K562 (cell line): ENCODE data around the gene GAPDH. TPM values are rescaled to one million over a fixed set of nuclear protein-coding genes. Genes with fewer than 3 reads are reported as not detected.

Experiments used
- ATAC-seq: fragments of 200-7000 bp; cut with Tn5 transposase; 3 replicates; pipeline ENCODE4 v1.9.1; 2020; ENCODE audit warnings: moderate library complexity
- BruUV-seq: library from RNA; stranded (reverse); fragments of 400-500 nt; replicated peaks from 2 replicates; lab custom pipeline; 2021; lab: Mats Ljungman, UMichigan
- CTCF ChIA-PET: fragments of 300-600 bp; formaldehyde crosslinking; extraction: SDS; loops from one replicate; lab custom pipeline; 2021; ENCODE audit warnings: low intra/inter-chr PET ratio; lab: Yijun Ruan, JAX
- POLR2A ChIA-PET: fragments of 300-600, 350-650 bp; sonication (Branson Sonifier 250); formaldehyde crosslinking; extraction: SDS; loops from one replicate; lab custom pipeline; 2021; ENCODE audit warnings: antibody characterized with exemption, inconsistent platforms; lab: Yijun Ruan, JAX
- DNase-seq, 4 experiments: peaks; one replicate each; pipeline versions ENCODE4 v3.0.0 to v3.0.0-alpha.2; 2011 to 2018; ENCODE audit warnings: low spot score in 3 of 4, mixed read lengths in 3 of 4; ENCODE audit errors: extremely low read depth in 1 of 4
- FAIRE-seq: peaks from 2 replicates; lab custom pipeline; 2011; peaks lifted over from hg19 to GRCh38; lab: Jason Lieb, UNC
- H2AFZ ChIP-seq: 2 replicates; pipeline ENCODE4 v1.6.0; 2011; ENCODE audit warnings: low read depth, low read length, control low read depth, inconsistent platforms
- H3K27ac ChIP-seq: fragments of 200-600 bp; 3 replicates; pipeline ENCODE4 v1.8.0; 2011; ENCODE audit warnings: low read depth, mild to moderate bottlenecking, control low read depth, inconsistent platforms, low read length, moderate library complexity, mixed read lengths; ENCODE audit errors: extremely low read depth
- H3K27me3 ChIP-seq, 2 experiments: fragments of 300-600 bp in 1 of 2; 2 replicates in 1 of 2; 3 replicates in 1 of 2; pipeline versions ENCODE4 v1.6.0 to v1.8.0; 2011; ENCODE audit warnings: inconsistent platforms in 2 of 2, low read length in 2 of 2, mild to moderate bottlenecking in 1 of 2, mixed read lengths in 1 of 2, moderate library complexity in 1 of 2; ENCODE audit not compliant: control insufficient read depth in 2 of 2, insufficient read depth in 2 of 2
- H3K36me3 ChIP-seq: fragments of 300-600 bp; 3 replicates; pipeline ENCODE4 v1.8.0; 2011; ENCODE audit warnings: mild to moderate bottlenecking, low read length, inconsistent platforms; ENCODE audit not compliant: control insufficient read depth, insufficient read depth
- H3K4me1 ChIP-seq, 2 experiments: fragments of 200-600 bp in 1 of 2; replicated peaks in 1 of 2; 2 replicates in 1 of 2; 3 replicates in 1 of 2; pipeline versions ENCODE4 v1.5.1 to v1.8.0; 2011; ENCODE audit warnings: inconsistent platforms in 2 of 2, low read length in 2 of 2, mild to moderate bottlenecking in 1 of 2, mixed read lengths in 1 of 2, moderate library complexity in 1 of 2; ENCODE audit not compliant: control insufficient read depth in 2 of 2, insufficient read depth in 2 of 2
- H3K4me2 ChIP-seq: 2 replicates; pipeline ENCODE4 v1.6.1; 2011; ENCODE audit warnings: low read length, control low read depth, inconsistent platforms, mixed read lengths; ENCODE audit not compliant: insufficient read depth
- H3K4me3 ChIP-seq: fragments of 200-600 bp; sonication (generic), shearing (Covaris generic); 2 replicates; pipeline ENCODE4 v1.5.1; 2016; ENCODE audit warnings: control low read depth, inconsistent platforms
- H3K79me2 ChIP-seq: fragments of 200-600 bp; 3 replicates; pipeline ENCODE4 v1.8.0; 2011; ENCODE audit warnings: low read length, inconsistent platforms; ENCODE audit not compliant: control insufficient read depth, insufficient read depth
- H3K9ac ChIP-seq, 2 experiments: 2 replicates each; pipeline versions ENCODE4 v1.6.0 to v1.6.1; 2011; ENCODE audit warnings: low read depth in 2 of 2, low read length in 2 of 2, control low read depth in 1 of 2, inconsistent platforms in 1 of 2, mild to moderate bottlenecking in 1 of 2, mixed read lengths in 1 of 2; ENCODE audit not compliant: insufficient read depth in 1 of 2
- H3K9me1 ChIP-seq: one replicate; pipeline ENCODE4 v1.6.0; 2011; ENCODE audit warnings: inconsistent platforms, mild to moderate bottlenecking, low read length, moderate library complexity; ENCODE audit not compliant: control insufficient read depth, insufficient read depth
- H3K9me3 ChIP-seq: replicated peaks from 2 replicates; pipeline ENCODE4 v1.5.1; 2011; ENCODE audit warnings: low read depth, low read length, inconsistent platforms; ENCODE audit not compliant: control insufficient read depth, insufficient read depth
- H4K20me1 ChIP-seq: replicated peaks from 2 replicates; pipeline ENCODE4 v1.6.1; 2011; ENCODE audit warnings: low read length, inconsistent platforms, mixed read lengths; ENCODE audit not compliant: control insufficient read depth, insufficient read depth
- BMI1 ChIP-seq: fragments of 150-350 bp; IDR thresholded peaks from 2 replicates; pipeline ENCODE4 v1.6.1; 2014; ENCODE audit warnings: low read length
- BRCA1 ChIP-seq, 2 experiments: fragments of 450-650 bp in 1 of 2; sonication (generic) in 1 of 2; formaldehyde crosslinking in 1 of 2; IDR thresholded peaks; 2 replicates each; pipeline versions ENCODE4 v1.5.0 to v1.6.1; 2017 to 2020; ENCODE audit warnings: mild to moderate bottlenecking in 1 of 2, missing genetic modification reagents in 1 of 2
- BRF2 ChIP-seq: IDR thresholded peaks from 3 replicates; pipeline ENCODE4 v1.6.1; 2011; ENCODE audit warnings: borderline replicate concordance, mild to moderate bottlenecking; ENCODE audit not compliant: insufficient read length, insufficient read depth
- C11orf30 ChIP-seq: fragments of 450-650 bp; IDR thresholded peaks from 2 replicates; pipeline ENCODE4 v1.6.1; 2016; ENCODE audit warnings: low read depth, mild to moderate bottlenecking
- E2F1 ChIP-seq: sonication (generic); formaldehyde crosslinking; IDR thresholded peaks from 2 replicates; pipeline ENCODE4 v1.8.1; 2023; ENCODE audit warnings: mild to moderate bottlenecking, missing genetic modification reagents, moderate library complexity
- MTA2 ChIP-seq: fragments of 450-650 bp; IDR thresholded peaks from 2 replicates; pipeline ENCODE4 v1.6.1; 2016; ENCODE audit warnings: low read depth
- OTX1 ChIP-seq: fragments of 450-650 bp; formaldehyde crosslinking; IDR thresholded peaks from 2 replicates; pipeline ENCODE4 v1.4.0; 2022; ENCODE audit warnings: mild to moderate bottlenecking
- PREB ChIP-seq: sonication (generic); formaldehyde crosslinking; IDR thresholded peaks from 2 replicates; pipeline ENCODE4 v1.8.1; 2023; ENCODE audit warnings: mild to moderate bottlenecking, missing genetic modification reagents
- SMARCE1 ChIP-seq: fragments of 450-650 bp; IDR thresholded peaks from 2 replicates; pipeline ENCODE4 v1.7.1; 2016; ENCODE audit warnings: mild to moderate bottlenecking
- TBP ChIP-seq: optimal IDR thresholded peaks from 2 replicates; pipeline ENCODE3; 2011; ENCODE audit warnings: low read depth, low read length, improper control_type of control experiment
- WGBS: fragments of 100-300 bp; shearing (Covaris generic); methylation state at CpG from one replicate; pipeline ENCODE4 v1.1.6; 2016; ENCODE audit warnings: low coverage, mixed read lengths; ENCODE audit not compliant: insufficient coverage; ENCODE audit errors: missing lambda C conversion rate; 5-methylcytosine and 5-hydroxymethylcytosine counted together
- in situ Hi-C: fragments of 300-500 bp; cut with MboI; formaldehyde crosslinking; loops from 4 replicates; pipeline ENCODE4 v1.15.0; 2018; ENCODE audit warnings: inconsistent platforms, mixed read lengths
- intact Hi-C: fragments of 100-400 bp; cut with micrococcal nuclease; formaldehyde crosslinking; loops from 2 replicates; pipeline ENCODE4 v1.14.2; 2022
- polyA plus RNA-seq, 8 experiments: library from polyadenylated mRNA; depleted of rRNA in 4 of 8; stranded (reverse) in 5 of 8; unstranded in 3 of 8; fragments of >200 nt; fragmentation: Nextera tagmentation in 2 of 8; fragmentation: Illumina TruSeq in 1 of 8; extraction: Ambion mirVana in 2 of 8; extraction: Trizol in 1 of 8; gene quantifications; 2 replicates each; pipeline versions ENCODE4 v1.2.1 to v1.2.3, GENCODE V29; 2011 to 2014; ENCODE audit warnings: inconsistent platforms in 1 of 8, missing spikeins in 1 of 8
- total RNA-seq, 7 experiments: library from RNA; depleted of rRNA in 6 of 7; stranded (reverse); fragments of >200 nt in 6 of 7; fragmentation: Illumina TruSeq in 2 of 7; extraction: Trizol in 2 of 7; gene quantifications; 2 replicates each; pipeline versions ENCODE4 v1.2.1 to v1.2.3, GENCODE V29; 2011 to 2021; ENCODE audit warnings: low replicate concordance in 1 of 7

The GAPDH gene
- total and polyA plus RNA-seq, 9 of the 15 experiments (the other 6 are each of a cell fraction or from before 2014, with no cell fraction given) = 2,206 to 6,793 (median 4,217) TPM

GRCh38 chr12:6530576-6531260 is 3.6 kb upstream of the GAPDH start:
- Histone ChIP-seq H3K79me2 (peaks cover 39% of the 10 kb centered on the region), H3K36me3 (peaks cover 75% of the 10 kb centered on the region), H3K9me3 (no peaks in the 10 kb centered on the region), H4K20me1 (peaks cover 7% of the 10 kb centered on the region; the same call in 1 of the 2 replicates), H3K9ac (no peak overlapping the region), H3K27ac (no peak overlapping the region), H3K4me2 (no peak overlapping the region), H3K4me1 (peaks cover 7 to 35% of the 10 kb centered on the region in 2 experiments; a peak in 4 of 5 replicates), H3K9me1 (no peaks in the 10 kb centered on the region), H3K27me3 (no peaks in the 10 kb centered on the region), H2AFZ (no peak overlapping the region), H3K4me3 (no peak overlapping the region)
- intact Hi-C loops (loop anchor here (10.0 kb wide), 1 partner anchor 206 kb away; no protein-coding TSS in a partner anchor), in situ Hi-C loops (no loop called here)
- WGBS = 83% methylated on average over 14 of the region's 18 CpGs
- TF ChIP-seq E2F1 (no peak), MTA2 (no peak), C11orf30 (no peak), PREB (CRISPR knock-in tag) (no peak), BRF2 (no peak), BRCA1 (IDR thresholded peaks at IDR 0.05) (no peak), BRCA1 (CRISPR knock-in tag; IDR thresholded peaks at IDR 0.05) (no peak), TBP (no peak), BMI1 (no peak), OTX1 (CRISPR knock-in tag) (no peak), SMARCE1 (no peak)
- ATAC-seq (no peak), FAIRE-seq (no peak), DNase-seq (no peak)
- ChIA-PET CTCF (no interaction called here), POLR2A (interaction anchor here (0.6 to 1.3 kb wide), 2 partner anchors 11 to 124 kb away, joined by 3 read pairs; no protein-coding TSS in a partner anchor)
- no TSS peak for BruUV-seq
